Erythroblast (primary cell): ENCODE data around the gene ALAS1.

Experiments used
- DNase-seq, 2 experiments: peaks; one replicate each; lab custom pipeline; 2025; lab: John Stamatoyannopoulos, UW
- GATA1 ChIP-seq: IDR thresholded peaks from 2 replicates; pipeline ENCODE4 v1.6.1; 2011; ENCODE audit warnings: low read depth, mild to moderate bottlenecking, control low read depth, low read length, moderate library complexity
- POLR2A ChIP-seq: IDR thresholded peaks from 2 replicates; pipeline ENCODE4 v1.6.1; 2011; ENCODE audit warnings: mild to moderate bottlenecking, low read length

Gene ALAS1

DNA sequence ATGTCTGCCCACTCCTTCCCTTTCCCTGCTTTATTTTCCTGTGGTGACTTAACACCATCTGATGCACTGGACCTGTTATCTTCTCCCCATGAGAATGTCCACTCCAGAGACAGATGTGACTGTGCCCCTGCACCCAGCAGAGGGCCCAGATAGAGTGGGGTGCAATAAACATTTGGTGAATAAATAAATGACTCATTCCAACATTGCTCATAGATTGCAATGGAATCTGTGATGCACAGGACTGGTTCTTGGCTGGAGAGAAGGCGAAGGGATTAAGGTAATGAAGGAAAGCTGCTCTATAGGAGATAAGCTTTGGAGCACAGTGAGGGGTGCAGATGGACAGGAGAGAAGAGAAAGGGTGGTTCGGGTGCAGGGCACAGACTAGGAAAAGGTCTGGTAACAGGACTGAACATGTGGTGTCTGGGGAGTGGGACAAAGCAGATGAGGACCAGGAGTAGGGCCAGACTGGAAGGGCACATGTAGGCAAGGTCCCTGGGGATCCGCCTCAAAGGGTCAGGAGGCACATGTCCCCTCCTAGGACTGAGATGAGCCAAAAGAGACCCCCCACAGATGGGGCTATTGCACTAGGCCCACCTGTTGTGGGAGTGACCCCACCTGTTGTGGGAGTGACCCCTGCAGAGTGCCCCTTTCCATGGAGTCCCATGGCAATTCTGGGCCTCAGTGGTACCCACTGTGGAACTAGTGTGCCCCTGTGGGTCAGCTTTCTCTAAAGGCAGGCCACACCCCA lies 26.3 kb upstream of the ALAS1 start:
- DNase-seq, result peak; percentile 52 to 61
- TF ChIP-seq POLR2A (no peak), GATA1 (no peak)

- TF ChIP-seq GATA1 (no peak), POLR2A (no peak)
- DNase-seq, result no peak
Measured at GRCh38 chr3:52172262-52172757, 25.6 kb upstream of the ALAS1 start.

- TF ChIP-seq GATA1 (no peak), POLR2A (no peak)
- no peak for DNase-seq
Measured at GRCh38 chr3:52173101-52173500, 24.9 kb upstream of the ALAS1 start.

GRCh38 chr3:52174896-52175295 lies 23.1 kb upstream of the ALAS1 start:
- DNase-seq, result peak; percentile 81 to 91
- TF ChIP-seq POLR2A (no peak), GATA1 (no peak)

- DNase-seq, result no peak
- no peak for TF ChIP-seq POLR2A
- TF ChIP-seq GATA1, result no peak
Measured at GRCh38 chr3:52175416-52176179, 22.4 kb upstream of the ALAS1 start.

DNA sequence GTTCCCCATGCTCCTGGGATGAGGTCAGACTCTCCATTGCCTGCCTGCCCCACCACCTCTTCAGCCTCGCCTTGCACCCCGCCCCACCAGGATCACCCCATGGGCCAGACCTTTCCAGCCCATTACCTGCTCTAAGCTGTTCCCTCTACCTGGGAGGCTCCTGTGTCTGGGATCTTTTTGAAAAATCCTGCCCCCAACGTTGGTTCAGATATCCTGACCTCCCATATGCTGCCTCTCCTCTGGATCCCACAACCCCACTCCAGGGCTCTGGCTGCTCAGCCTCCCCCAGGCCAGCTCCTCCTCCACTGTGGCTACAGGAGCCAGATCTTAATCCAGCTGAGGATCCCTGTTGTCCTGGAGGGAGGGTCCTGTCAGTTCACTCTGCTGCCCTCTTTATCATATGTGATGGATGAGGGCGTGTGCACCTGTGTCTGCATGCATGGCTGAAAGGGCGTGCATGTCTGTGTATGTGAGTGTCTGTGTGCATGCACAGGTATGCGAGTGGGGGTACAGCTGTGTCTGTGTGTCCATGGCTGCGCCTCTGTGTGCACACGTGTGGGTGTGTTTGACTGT lies 21.7 kb upstream of the ALAS1 start:
- no peak for DNase-seq
- TF ChIP-seq GATA1 (no peak), POLR2A (no peak)

DNA sequence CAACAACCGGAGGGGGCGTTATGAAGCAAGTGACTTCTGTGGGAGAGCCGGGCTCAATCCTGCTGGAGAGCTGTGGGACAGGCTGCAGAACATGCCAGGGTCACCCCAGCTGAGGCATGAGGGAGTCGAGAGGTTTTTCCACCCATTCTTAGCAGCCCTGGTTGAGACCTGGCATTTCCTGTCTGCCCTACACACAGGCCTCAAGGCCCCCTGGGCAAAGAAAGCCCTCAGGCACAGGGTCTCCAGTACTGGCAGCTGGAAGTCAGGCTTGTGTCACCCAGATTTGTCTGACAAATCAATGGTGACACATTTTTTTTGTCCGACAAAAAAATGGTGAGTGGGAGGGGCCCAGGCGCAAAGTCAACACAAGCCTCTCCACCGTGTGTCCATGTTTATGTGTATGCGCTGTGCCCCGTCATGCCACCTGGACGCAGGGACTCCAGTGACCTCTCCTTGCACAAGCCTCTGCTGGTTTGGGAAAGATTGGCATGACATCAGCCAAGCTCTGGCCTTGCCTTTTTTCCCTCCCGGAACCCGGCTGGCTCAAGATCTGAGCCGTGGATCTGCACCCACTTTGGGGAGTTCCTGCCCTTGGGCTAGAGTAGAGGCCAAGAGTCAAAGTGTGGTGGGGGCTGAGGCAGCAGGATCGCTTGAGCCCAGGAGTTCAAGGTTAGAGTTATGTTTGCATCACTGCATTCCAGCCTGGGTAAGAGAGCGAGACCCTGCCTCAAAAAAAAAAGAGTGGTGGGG lies 20.8 kb upstream of the ALAS1 start:
- DNase-seq, result no peak
- TF ChIP-seq POLR2A (no peak), GATA1 (no peak)

DNA sequence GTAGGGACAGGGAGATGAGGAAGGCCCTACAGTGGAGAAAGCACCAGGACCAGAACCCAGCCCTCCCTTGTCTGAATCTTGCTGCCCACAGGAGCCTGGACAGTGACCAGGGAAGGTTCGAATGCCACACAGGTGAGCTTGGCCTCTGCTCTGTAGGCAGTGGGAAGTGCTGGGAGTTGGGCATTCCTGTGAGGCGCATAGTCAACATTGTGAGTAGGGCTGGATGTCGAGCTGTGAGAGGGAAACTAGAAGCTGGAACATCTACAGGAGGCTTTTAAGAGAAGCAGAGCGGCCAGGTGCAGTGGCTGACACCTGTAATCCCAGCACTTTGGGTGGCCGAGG lies 20.3 kb upstream of the ALAS1 start:
- DNase-seq, result no peak
- TF ChIP-seq POLR2A (no peak), GATA1 (no peak)

- peak in 1 of 2 experiments; percentile 15 for DNase-seq
Measured at GRCh38 chr3:52178126-52178525, 19.8 kb upstream of the ALAS1 start.

DNA sequence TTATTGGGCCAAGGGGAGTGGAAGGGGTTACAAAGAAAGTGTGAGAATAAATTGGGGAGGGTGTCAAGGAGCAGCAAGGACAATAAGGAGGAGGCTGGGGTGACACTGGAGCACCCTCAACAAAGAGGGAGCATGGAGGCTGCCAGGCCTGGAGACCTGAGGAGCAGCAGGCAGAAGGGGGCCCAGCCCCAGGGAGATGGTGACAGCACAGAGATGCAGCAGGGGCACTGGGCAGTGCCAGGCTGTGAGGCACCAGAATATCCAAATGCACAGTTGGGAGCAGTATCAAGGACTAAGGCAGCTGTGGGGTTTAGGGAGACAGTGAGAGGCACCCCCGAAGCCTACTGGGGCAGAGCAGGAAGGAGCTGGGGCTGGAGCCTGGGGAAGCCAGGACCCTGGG lies 19.4 kb upstream of the ALAS1 start:
- TF ChIP-seq POLR2A, result no peak
- no peak for TF ChIP-seq GATA1
- DNase-seq, result no peak

GRCh38 chr3:52181543-52181942 lies 16.4 kb upstream of the ALAS1 start:
- DNase-seq, result no peak
- TF ChIP-seq GATA1 (no peak), POLR2A (no peak)

GRCh38 chr3:52182196-52182595 lies 15.8 kb upstream of the ALAS1 start:
- peak; percentile 69 to 81 for DNase-seq

DNA sequence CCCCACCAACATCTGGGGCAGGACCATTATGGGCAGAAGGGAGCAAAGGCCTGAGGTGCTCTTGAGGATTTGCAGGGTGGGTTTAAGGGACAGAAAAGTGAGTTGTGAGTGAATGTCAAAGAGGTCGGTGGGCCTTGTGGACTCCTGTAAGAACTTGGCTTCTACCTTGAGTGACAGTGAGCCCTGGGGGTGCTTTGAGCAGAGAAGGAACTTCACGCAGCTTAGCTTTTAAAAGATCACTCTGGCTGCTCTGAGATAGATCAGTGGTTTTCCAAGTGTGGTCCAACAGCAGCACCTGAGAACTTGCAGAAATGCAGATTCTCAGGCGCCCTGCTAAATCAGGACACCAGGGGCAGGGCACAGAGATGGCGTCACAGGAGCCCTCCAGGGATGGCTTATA lies 15.3 kb upstream of the ALAS1 start:
- TF ChIP-seq POLR2A (no peak), GATA1 (no peak)
- no peak for DNase-seq

More at GRCh38 chr3:52182196-52182595, 15.8 kb upstream of the ALAS1 start:
- no peak for TF ChIP-seq GATA1
- no peak for TF ChIP-seq POLR2A
